Measurements from ENCODE around the gene PEMT. TPM values are rescaled to one million over a fixed set of nuclear protein-coding genes. Genes with fewer than 3 reads are reported as not detected.

The PEMT gene
- total RNA-seq, 1 experiment from 2014 or later: 27.0 TPM

- POLR2A ChIA-PET: no interaction called here
- H3K9me3 ChIP-seq (ENCODE audit: control insufficient read depth, insufficient read depth, low read depth, low read length): no peaks in the 10 kb centered on the region
- DNase-seq (ENCODE audit: low read depth, low spot score): no peak
- in situ Hi-C loops (cut with HindIII; ENCODE audit: low pct_unique_long_range_greater_than_20kb, low sequenced_read_pairs) (no loop called here), intact Hi-C loops (cut with micrococcal nuclease; ENCODE audit: unreplicated experiment) (no loop called here)
- no peak for TF ChIP-seq SIN3A (IDR thresholded peaks at IDR 0.05; ENCODE audit: borderline replicate concordance, insufficient read depth, low read depth, low read length)
- TF ChIP-seq TCF7L2 (IDR thresholded peaks at IDR 0.05; ENCODE audit: low read depth, low read length): no peak
- TF ChIP-seq POLR2AphosphoS5 (IDR thresholded peaks at IDR 0.05; ENCODE audit: low read depth, low read length): no peak
- TF ChIP-seq CTCF (IDR thresholded peaks at IDR 0.05): no peak
- no peak for TF ChIP-seq REST (IDR thresholded peaks at IDR 0.05; ENCODE audit: insufficient read depth in 1 of 2, low read depth in 2 of 2, low read length in 1 of 2)
- BruUV-seq (replicated peaks): no TSS peak
- no peak overlapping the region for H3K4me3 ChIP-seq (ENCODE audit: low read depth in 2 of 2, low read length in 2 of 2)
- CTCF ChIA-PET: no interaction called here
- no peak for ATAC-seq
- H3K27me3 ChIP-seq (ENCODE audit: control insufficient read depth, insufficient read depth, low read length): no peaks in the 10 kb centered on the region; the same call in 1 of the 2 replicates
- H3K36me3 ChIP-seq (ENCODE audit: control insufficient read depth, insufficient read depth, low read length): no peaks in the 10 kb centered on the region
- H3K4me1 ChIP-seq (ENCODE audit: control insufficient read depth, insufficient read depth, low read length): no peaks in the 10 kb centered on the region
- no peak overlapping the region for H3K27ac ChIP-seq (ENCODE audit: low read length)
These were observed 122.2 kb downstream of the PEMT start for GRCh38 chr17:17469358-17469757.

- CTCF ChIA-PET: no interaction called here
- no peaks in the 10 kb centered on the region for H3K36me3 ChIP-seq (ENCODE audit: control insufficient read depth, insufficient read depth, low read length)
- POLR2A ChIA-PET: no interaction called here
- no peaks in the 10 kb centered on the region for H3K4me1 ChIP-seq (ENCODE audit: control insufficient read depth, insufficient read depth, low read length)
- H3K27me3 ChIP-seq (ENCODE audit: control insufficient read depth, insufficient read depth, low read length): no peaks in the 10 kb centered on the region; the same call in 1 of the 2 replicates
- no peak overlapping the region for H3K27ac ChIP-seq (ENCODE audit: low read length)
- H3K9me3 ChIP-seq (ENCODE audit: control insufficient read depth, insufficient read depth, low read depth, low read length): no peaks in the 10 kb centered on the region
- TF ChIP-seq CTCF (IDR thresholded peaks at IDR 0.05): no peak
- no peak for TF ChIP-seq SIN3A (IDR thresholded peaks at IDR 0.05; ENCODE audit: borderline replicate concordance, insufficient read depth, low read depth, low read length)
- no peak for TF ChIP-seq TCF7L2 (IDR thresholded peaks at IDR 0.05; ENCODE audit: low read depth, low read length)
- TF ChIP-seq REST (IDR thresholded peaks at IDR 0.05; ENCODE audit: insufficient read depth in 1 of 2, low read depth in 2 of 2, low read length in 1 of 2): no peak
- TF ChIP-seq POLR2AphosphoS5 (IDR thresholded peaks at IDR 0.05; ENCODE audit: low read depth, low read length): no peak
- no TSS peak for BruUV-seq (replicated peaks)
- DNase-seq (ENCODE audit: low read depth, low spot score) (no peak), ATAC-seq (no peak)
- in situ Hi-C loops (cut with HindIII; ENCODE audit: low pct_unique_long_range_greater_than_20kb, low sequenced_read_pairs): no loop called here
- intact Hi-C loops (cut with micrococcal nuclease; ENCODE audit: unreplicated experiment): no loop called here
- H3K4me3 ChIP-seq (ENCODE audit: low read depth in 2 of 2, low read length in 2 of 2): no peak overlapping the region
These were observed 123.1 kb downstream of the PEMT start for GRCh38 chr17:17468217-17469010.

Data from Panc1 (cell line).